Esophagus muscularis mucosa (tissue), 3 donors: Measurements from ENCODE around the gene LUC7L.

Experiments
- CTCF ChIP-seq, 3 experiments: fragments of 200-600 bp in 2 of 3; fragments of 450-650 bp in 1 of 3; sonication (generic) in 2 of 3; IDR thresholded peaks; one replicate each; pipeline ENCODE4 v1.5.1; 2017 to 2019; ENCODE audit warnings: antibody characterized with exemption in 3 of 3, mild to moderate bottlenecking in 2 of 3, moderate library complexity in 1 of 3
- POLR2A ChIP-seq: fragments of 450-650 bp; IDR thresholded peaks from one replicate; pipeline ENCODE4 v1.6.1; 2017; ENCODE audit warnings: antibody characterized with exemption, moderate library complexity, mild to moderate bottlenecking, low read depth

- TF ChIP-seq CTCF (IDR thresholded peaks at IDR 0.05) (no peak), POLR2A (no peak)
These were observed 50.6 kb downstream of the LUC7L start for GRCh38 chr16:178668-179015.
